SU-DHL-6 (cell line): ENCODE measurements around the gene DNAI7.

Experiments used
- CTCF ChIP-seq: fragments of 200-600 bp; sonication (generic); IDR thresholded peaks from one replicate; pipeline ENCODE4 v1.5.1; 2017; ENCODE audit warnings: antibody characterized with exemption, mild to moderate bottlenecking, low read length, moderate library complexity; ENCODE audit not compliant: insufficient read depth, poor library complexity, severe bottlenecking
- EZH2phosphoT487 ChIP-seq: fragments of 200-600 bp; sonication (generic), shearing (Covaris generic); conservative IDR thresholded peaks from 2 replicates; pipeline ENCODE4 v1.6.1; 2018; ENCODE audit warnings: mild to moderate bottlenecking, antibody characterized with exemption, low read length, moderate library complexity, mixed read lengths

- TF ChIP-seq CTCF (no peak), EZH2phosphoT487 (no peak)
Measured at GRCh38 chr12:25123126-25123525, 71.8 kb downstream of the DNAI7 start.
